GM12892 (cell line): ENCODE measurements around the gene MTERF4.

Source experiments
- DNase-seq: peaks from one replicate; pipeline ENCODE4 v3.0.0; 2011; ENCODE audit not compliant: insufficient read length
- FAIRE-seq: peaks from 2 replicates; lab custom pipeline; 2011; peaks lifted over from hg19 to GRCh38; lab: Jason Lieb, UNC
- POLR2A ChIP-seq: IDR thresholded peaks from 2 replicates; pipeline ENCODE4 v1.6.1; 2011; ENCODE audit warnings: low read depth, low read length, control low read depth
- POLR2AphosphoS5 ChIP-seq: IDR thresholded peaks from 2 replicates; pipeline ENCODE4 v1.6.1; 2011; ENCODE audit warnings: low read depth, low read length, control low read depth
- TAF1 ChIP-seq: IDR thresholded peaks from 2 replicates; pipeline ENCODE4 v1.6.1; 2011; ENCODE audit warnings: low read depth, mild to moderate bottlenecking, control low read depth, low read length, borderline replicate concordance

MTERF4 gene

GRCh38 chr2:241132538-241133435 is 30.7 kb upstream of the MTERF4 start:
- DNase-seq (no peak), FAIRE-seq (peak; percentile 84)
- TF ChIP-seq POLR2A: no peak
- TF ChIP-seq TAF1: no peak
- no peak for TF ChIP-seq POLR2AphosphoS5

GRCh38 chr2:241131531-241131930 is 29.4 kb upstream of the MTERF4 start:
- DNase-seq: no peak
- TF ChIP-seq TAF1: no peak
- TF ChIP-seq POLR2AphosphoS5: no peak
- TF ChIP-seq POLR2A: no peak
- FAIRE-seq: no peak

- TF ChIP-seq POLR2A (no peak), POLR2AphosphoS5 (no peak), TAF1 (no peak)
- DNase-seq (no peak), FAIRE-seq (no peak)
Observed at GRCh38 chr2:241130316-241130715, 28.2 kb upstream of the MTERF4 start.

- peak; percentile 63 for TF ChIP-seq POLR2AphosphoS5
- no peak for TF ChIP-seq TAF1
- peak; percentile 50; the same call in 1 of the 2 replicates for TF ChIP-seq POLR2A
- DNase-seq (no peak), FAIRE-seq (peak; percentile 86)
Observed at GRCh38 chr2:241129086-241129871, 27.2 kb upstream of the MTERF4 start.

GRCh38 chr2:241128266-241128665 is 26.2 kb upstream of the MTERF4 start:
- FAIRE-seq: no peak

GRCh38 chr2:241126771-241127202 is 24.7 kb upstream of the MTERF4 start:
- no peak for TF ChIP-seq POLR2A
- no peak for TF ChIP-seq TAF1
- no peak for TF ChIP-seq POLR2AphosphoS5

More at GRCh38 chr2:241128266-241128665, 26.2 kb upstream of the MTERF4 start:
- no peak for DNase-seq
- no peak for TF ChIP-seq POLR2AphosphoS5
- no peak for TF ChIP-seq POLR2A
- no peak for TF ChIP-seq TAF1

GRCh38 chr2:241126201-241126611 is 24.1 kb upstream of the MTERF4 start:
- FAIRE-seq: no peak
- DNase-seq: no peak

More at GRCh38 chr2:241126771-241127202, 24.7 kb upstream of the MTERF4 start:
- no peak for FAIRE-seq
- DNase-seq: no peak

GRCh38 chr2:241125626-241126025 is 23.5 kb upstream of the MTERF4 start:
- no peak for DNase-seq
- no peak for FAIRE-seq

More at GRCh38 chr2:241126201-241126611, 24.1 kb upstream of the MTERF4 start:
- TF ChIP-seq TAF1 (no peak), POLR2A (no peak), POLR2AphosphoS5 (no peak)

GRCh38 chr2:241123816-241124536 is 21.9 kb upstream of the MTERF4 start:
- TF ChIP-seq TAF1 (no peak), POLR2AphosphoS5 (no peak), POLR2A (no peak)
- no peak for DNase-seq
- FAIRE-seq: no peak

More at GRCh38 chr2:241125626-241126025, 23.5 kb upstream of the MTERF4 start:
- no peak for TF ChIP-seq TAF1
- no peak for TF ChIP-seq POLR2A
- TF ChIP-seq POLR2AphosphoS5: no peak

- no peak for FAIRE-seq
- DNase-seq: no peak
- TF ChIP-seq TAF1 (no peak), POLR2A (no peak), POLR2AphosphoS5 (no peak)
Observed at GRCh38 chr2:241122376-241123002, 20.4 kb upstream of the MTERF4 start.
